GM10266 (cell line): Measurements from ENCODE around the gene SPDL1.

Source experiments
- DNase-seq: peaks from one replicate; pipeline ENCODE4 v3.0.0; 2012; ENCODE audit errors: extremely low spot score
- CTCF ChIP-seq: IDR thresholded peaks from 2 replicates; pipeline ENCODE4 v1.5.1; 2012; ENCODE audit warnings: mild to moderate bottlenecking, low read depth; ENCODE audit not compliant: control insufficient read depth, insufficient read depth; ENCODE audit errors: missing control alignments

The SPDL1 gene

GRCh38 chr5:169551696-169552095 lies 31.9 kb upstream of the SPDL1 start:
- TF ChIP-seq CTCF = no peak
- no peak for DNase-seq

GRCh38 chr5:169554251-169554650 lies 29.3 kb upstream of the SPDL1 start:
- no peak for TF ChIP-seq CTCF
- DNase-seq = no peak

- no peak for TF ChIP-seq CTCF
- no peak for DNase-seq
These were observed 25.7 kb upstream of the SPDL1 start for GRCh38 chr5:169557838-169558237.

DNA sequence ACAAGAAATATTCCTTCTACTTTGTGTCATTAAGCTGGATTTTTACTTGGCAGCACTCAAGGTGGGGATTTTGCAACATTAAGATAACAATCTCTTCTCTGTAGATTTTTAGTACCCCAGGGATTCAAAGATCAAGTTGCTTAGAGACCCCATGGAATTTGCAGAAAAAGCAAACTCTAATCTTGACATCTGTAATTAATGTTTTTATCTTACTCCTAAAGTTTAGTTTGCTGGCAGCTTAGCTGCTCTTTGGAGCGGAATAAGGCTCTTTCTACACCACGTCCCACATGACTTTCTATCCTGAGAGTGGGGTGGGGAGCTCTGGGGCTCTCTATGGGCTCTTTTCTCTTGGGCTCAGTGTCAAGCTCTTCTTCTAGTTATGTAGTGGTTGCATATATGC lies 21.7 kb upstream of the SPDL1 start:
- no peak for DNase-seq
- TF ChIP-seq CTCF = no peak

DNA sequence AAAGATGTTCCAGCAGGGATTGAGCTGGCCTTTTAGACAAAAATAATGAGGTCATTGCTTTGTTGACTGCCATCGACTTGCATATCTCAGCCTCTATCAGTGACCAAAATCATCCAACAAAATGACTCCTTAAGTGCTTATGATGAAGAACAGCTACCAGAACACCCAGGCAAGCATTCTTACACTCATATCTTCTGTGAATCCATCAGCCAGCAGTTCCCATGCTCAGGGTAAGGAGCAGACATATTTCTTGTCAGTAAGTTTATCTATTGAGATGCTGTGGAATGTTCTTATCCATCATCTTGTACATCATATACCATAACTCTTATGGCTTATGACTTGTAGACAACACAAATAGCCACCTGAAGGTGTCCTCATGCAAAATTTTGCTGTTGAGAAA lies 20.2 kb upstream of the SPDL1 start:
- TF ChIP-seq CTCF = no peak
- no peak for DNase-seq

- TF ChIP-seq CTCF = no peak
- DNase-seq = no peak
These were observed 17.4 kb upstream of the SPDL1 start for GRCh38 chr5:169566202-169566601.

DNA sequence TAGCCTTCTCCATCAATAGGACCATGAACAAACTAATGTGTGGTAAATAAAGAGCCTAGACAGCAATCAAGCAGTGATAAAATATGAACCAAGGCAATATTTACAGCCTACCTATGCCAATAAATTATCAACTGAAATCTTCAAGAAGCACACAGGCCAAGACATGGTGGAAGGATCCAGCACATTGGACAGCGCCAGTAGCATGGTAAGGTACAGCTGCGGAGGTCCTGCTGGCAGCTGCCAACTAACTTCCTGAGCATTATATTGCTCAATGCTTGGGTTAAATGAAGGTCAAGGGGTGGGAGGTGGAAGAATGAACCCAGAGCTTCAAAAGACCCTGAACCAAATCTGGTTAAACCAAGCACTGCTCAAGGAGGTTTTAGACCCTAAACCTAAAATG lies 16.5 kb upstream of the SPDL1 start:
- DNase-seq = no peak
- TF ChIP-seq CTCF = no peak

DNA sequence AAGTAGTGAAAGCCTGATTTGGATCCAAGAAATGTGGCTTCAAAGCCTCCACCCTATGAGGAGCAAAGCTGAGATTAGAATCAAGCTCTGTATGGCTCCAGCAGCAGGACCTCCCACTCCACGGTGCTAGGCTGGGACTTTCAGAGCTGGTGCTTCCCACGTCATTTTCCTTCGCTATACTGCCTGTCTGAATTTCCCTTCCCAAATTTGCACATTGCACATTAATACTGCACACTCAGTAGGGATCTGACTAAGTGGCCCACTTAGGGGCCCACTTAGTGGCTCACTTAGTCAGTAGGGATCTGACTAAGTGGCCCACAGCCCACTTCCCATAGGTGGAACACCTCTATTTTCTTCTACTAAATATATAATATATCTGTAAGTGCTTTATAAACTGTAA lies 14.1 kb upstream of the SPDL1 start:
- no peak for TF ChIP-seq CTCF

More for the DNA sequence above, 14.1 kb upstream of the SPDL1 start:
- DNase-seq = no peak
